ENCODE measurements around the gene EIF2S1.

EIF2S1 gene

DNA sequence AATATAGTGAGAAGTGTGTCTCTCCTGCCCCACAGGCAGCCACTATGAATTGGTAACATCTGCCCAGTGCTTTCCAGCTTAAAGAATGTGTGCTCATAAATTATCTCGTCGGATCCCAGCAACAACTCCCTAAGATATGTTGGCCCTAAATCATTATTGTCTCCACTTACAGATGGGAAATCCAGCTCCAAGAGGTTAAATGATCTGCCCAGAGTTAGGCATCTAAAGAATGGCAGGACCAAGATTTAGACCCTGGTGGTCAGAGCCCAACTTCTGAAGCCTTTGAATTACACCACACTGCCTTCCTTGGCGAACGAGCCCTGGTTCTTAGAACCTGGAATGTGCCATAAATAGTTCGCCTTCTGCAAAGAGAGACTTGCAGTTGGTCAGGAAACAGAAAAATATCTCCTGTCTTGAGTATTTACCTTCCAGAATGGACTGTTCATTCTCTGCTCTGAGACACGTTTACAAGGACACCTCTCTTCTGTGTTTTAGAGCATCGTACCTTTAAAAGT, 72.0 kb downstream of the EIF2S1 start:
- H3K36me3 ChIP-seq (ENCODE audit: control insufficient read depth, insufficient read depth, low read length), result no peaks in the 10 kb centered on the region
- H3K27me3 ChIP-seq (ENCODE audit: control insufficient read depth, insufficient read depth, low read length), result no peaks in the 10 kb centered on the region
- H3K4me3 ChIP-seq (ENCODE audit: low read length), result no peak overlapping the region
- H3K4me1 ChIP-seq (ENCODE audit: control insufficient read depth, insufficient read depth, low read length), result peaks cover 26% of the 10 kb centered on the region
- H3K9ac ChIP-seq (ENCODE audit: low read length), result no peak overlapping the region
- H3K9me3 ChIP-seq (ENCODE audit: control insufficient read depth, low read length), result no peaks in the 10 kb centered on the region

DNA sequence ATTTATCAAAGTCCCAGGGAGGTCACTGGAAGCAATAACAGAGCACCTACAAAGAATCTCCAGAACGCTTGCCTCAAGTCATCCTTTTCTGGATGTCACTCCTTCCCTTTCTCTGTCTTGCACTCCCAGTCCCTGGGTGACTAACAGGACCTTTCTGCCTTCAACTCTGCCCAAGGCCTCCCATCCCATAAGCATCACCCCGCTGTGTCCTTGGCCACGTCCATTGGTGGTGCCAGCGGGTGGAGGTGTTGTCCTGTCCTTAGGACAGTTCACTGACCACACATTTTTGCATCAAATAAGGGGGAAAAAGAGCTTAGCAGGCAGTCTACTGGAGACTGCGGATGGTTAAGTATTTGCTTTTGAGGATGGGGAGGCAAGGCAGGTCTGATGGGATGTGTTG, 75.5 kb downstream of the EIF2S1 start:
- no peaks in the 10 kb centered on the region for H3K27me3 ChIP-seq (ENCODE audit: control insufficient read depth, insufficient read depth, low read length)
- no peak overlapping the region for H3K4me3 ChIP-seq (ENCODE audit: low read length)
- no peak overlapping the region for H3K9ac ChIP-seq (ENCODE audit: low read length)
- H3K36me3 ChIP-seq (ENCODE audit: control insufficient read depth, insufficient read depth, low read length), result no peaks in the 10 kb centered on the region
- no peaks in the 10 kb centered on the region for H3K9me3 ChIP-seq (ENCODE audit: control insufficient read depth, low read length)
- H3K4me1 ChIP-seq (ENCODE audit: control insufficient read depth, insufficient read depth, low read length), result peaks cover 14% of the 10 kb centered on the region

Data from mucosa of stomach (tissue), 1 donor.